Measurements from ENCODE around the gene NPAS4. TPM values are rescaled to one million over a fixed set of nuclear protein-coding genes. Genes with fewer than 3 reads are reported as not detected.
"Not testable (repeated sequence)": the region's sequence is repeated elsewhere in the genome, so short reads cannot be mapped to it uniquely, and the experiment has no call there.

The NPAS4 gene
- total RNA-seq, 1 donor from 2014 or later: 0.61 TPM

DNA sequence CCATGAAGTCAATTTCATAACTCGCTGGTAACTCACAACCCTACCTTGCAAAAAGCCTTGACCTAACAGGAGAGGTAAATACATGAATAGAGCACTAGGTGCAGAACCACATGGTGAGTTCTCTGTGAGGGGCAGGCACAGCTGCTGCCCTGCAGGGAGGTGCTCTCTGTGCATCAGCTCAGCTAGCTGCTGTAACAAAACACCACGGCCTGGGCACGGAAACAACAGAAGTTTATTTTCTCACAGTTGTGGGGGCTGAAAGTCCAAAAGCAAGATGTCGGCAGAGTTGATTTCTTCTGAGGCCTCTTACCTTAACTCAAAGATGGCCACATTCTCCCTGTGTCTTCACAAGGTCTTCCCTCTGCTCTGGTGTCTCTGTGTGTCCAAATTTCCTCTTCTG is 30.8 kb downstream of the NPAS4 start:
- intact Hi-C loops (cut with micrococcal nuclease): no loop called here

DNA sequence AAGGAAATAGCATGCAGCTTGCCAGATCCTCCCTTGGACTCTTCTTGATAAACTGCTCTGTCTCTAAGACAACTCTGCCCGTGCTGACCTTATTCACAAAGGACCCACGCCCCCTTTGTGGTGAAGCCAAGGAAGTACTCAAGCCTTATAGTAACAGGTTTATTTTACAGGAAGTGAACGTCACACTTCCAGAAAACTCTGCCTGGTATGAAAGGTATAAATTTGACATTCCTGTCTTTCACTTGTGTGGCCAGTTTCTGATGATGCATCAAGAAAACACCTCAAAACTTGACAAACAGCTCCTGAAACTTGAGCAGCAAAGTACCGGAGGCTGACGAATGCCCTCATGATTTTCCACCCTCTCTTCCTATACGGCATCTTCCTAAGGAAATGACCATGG is 33.4 kb downstream of the NPAS4 start:
- intact Hi-C loops (cut with micrococcal nuclease): no loop called here

- intact Hi-C loops (cut with micrococcal nuclease): no loop called here
These were observed 34.0 kb downstream of the NPAS4 start for GRCh38 chr11:66454828-66455227.

DNA sequence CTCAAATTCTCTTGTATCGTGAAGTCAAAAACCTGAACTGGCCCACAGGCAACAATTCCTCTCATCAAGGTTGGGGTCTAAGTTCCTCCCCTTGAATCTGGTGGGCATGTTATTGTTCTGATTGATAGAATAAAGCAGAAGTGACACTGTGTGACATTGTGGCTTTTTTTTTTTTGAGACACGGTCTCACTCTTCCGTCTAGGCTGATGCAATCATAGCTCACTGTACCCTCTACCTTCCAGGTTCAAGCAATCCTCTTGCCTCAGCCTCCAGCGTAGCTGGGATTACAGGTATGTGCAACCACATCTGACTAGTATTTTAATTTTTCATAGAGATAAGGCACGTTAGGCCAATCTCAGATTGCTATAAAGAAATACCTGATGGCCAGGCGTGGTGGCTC is 37.0 kb downstream of the NPAS4 start:
- intact Hi-C loops (cut with micrococcal nuclease): no loop called here

DNA sequence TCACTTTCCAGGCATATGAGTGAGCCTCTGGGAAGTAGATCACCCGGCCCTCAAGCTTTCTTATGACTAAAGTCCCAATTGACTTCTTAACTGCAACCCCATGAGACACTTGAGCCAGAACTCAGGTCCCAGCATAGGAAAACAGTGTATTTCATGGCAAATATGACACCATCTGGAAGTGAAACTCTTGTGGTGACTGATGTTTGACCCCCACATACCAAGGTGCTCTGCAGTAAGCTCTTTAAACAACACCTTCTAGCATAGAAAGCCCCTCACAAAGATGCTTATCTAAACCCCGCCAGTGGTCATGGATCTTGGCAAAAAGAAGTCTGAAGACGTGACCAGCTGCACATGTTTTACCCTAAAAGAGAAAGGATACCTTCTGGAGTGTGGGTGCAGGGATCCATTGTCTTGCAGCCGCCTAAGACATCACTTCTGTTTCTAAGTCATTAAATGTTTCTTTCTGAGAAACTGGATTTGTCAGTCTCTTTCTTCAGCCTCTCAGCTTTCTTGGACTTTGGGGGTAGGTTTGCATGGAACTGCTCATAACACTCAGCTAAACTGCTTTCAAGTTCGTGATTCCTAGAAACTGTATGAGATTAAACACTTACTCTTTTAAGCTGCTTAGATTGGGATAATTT is 38.4 kb downstream of the NPAS4 start:
- intact Hi-C loops (cut with micrococcal nuclease): no loop called here

GRCh38 chr11:66462010-66462409 is 41.2 kb downstream of the NPAS4 start:
- intact Hi-C loops (cut with micrococcal nuclease): no loop called here

DNA sequence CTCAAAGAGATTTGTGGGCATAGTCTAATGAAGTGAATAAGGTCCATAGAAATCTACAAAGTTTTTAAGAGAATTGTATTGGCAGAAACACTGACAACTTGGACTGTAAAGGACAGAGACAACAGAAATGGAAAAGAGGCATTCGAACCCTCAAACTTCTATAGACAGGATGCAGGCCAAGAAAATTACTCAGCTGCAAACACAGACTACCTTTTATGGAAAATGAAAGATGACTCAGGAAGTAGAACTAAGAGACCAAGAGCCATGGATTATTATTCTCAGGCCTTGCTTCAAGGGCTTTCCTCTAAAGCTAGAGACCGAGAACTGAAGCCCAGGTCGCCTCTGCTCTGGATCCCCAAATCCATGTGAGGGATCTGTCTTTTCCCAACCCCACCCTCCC is 42.1 kb downstream of the NPAS4 start:
- intact Hi-C loops (cut with micrococcal nuclease): no loop called here

GRCh38 chr11:66464116-66464515 is 43.3 kb downstream of the NPAS4 start:
- intact Hi-C loops (cut with micrococcal nuclease): not testable (repeated sequence)

DNA sequence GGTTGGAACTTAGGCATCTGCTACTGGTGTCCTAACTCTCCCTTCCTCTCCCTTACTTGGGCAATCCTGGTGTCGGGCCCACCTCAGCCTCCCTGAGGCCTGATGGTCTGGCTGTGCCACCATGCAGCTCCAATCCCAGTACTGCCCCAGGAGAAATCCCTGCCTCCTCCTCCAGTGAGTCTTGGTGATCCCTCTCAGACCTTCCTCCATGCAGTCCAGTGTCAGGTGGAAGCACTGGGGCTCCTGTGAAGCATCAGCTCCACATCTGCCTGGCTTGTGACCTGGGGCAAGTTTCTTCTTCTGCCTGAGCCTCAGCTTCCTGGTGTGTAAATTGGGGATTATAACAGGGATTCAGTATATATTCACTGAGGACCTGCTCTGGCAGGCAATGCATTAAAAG is 44.1 kb downstream of the NPAS4 start:
- intact Hi-C loops (cut with micrococcal nuclease): no loop called here

DNA sequence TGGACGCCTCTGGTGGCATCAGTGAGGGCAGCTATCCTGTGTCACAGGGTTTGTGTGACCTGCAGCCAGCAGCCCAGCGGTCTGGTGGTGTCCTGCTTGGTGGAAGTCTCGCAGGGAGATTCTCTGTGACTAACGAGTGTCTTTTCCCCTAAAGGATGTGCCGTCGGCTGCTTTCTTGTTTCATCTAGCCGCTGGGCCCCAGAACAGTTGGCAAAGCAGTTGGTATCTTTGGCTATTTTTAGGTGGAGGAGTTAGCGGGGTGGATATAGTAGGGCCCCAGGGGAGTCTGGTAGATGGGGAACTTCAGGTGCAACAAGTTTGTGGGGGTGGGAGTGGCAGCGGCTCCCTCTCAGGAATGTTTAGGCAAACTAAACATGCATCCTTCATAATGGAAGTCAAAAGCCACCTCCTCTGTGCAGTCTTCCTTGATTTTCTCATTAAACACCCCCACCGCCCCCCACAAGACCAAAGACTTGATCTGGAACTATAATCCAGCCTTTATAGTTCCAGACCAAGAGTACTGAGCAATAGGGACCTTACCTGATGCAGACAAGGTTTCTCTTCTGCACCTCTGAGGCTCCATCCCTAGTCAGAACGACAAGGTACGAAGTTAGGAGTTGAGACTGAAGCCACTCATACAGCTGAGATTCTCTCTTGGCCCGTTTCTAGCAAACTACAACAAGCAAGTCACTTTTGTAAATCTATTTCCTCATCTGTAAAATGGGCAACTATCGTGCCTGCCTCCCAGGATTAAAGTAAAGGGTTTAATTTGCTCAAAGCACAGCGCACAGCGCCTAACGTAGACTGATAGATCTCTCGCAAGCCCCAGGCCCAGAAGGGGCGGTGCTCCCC is 44.8 kb downstream of the NPAS4 start:
- intact Hi-C loops (cut with micrococcal nuclease): loop anchor here (1.0 kb wide), 3 partner anchors 15 to 153 kb away; partner anchors contain the start of gene DPP3

DNA sequence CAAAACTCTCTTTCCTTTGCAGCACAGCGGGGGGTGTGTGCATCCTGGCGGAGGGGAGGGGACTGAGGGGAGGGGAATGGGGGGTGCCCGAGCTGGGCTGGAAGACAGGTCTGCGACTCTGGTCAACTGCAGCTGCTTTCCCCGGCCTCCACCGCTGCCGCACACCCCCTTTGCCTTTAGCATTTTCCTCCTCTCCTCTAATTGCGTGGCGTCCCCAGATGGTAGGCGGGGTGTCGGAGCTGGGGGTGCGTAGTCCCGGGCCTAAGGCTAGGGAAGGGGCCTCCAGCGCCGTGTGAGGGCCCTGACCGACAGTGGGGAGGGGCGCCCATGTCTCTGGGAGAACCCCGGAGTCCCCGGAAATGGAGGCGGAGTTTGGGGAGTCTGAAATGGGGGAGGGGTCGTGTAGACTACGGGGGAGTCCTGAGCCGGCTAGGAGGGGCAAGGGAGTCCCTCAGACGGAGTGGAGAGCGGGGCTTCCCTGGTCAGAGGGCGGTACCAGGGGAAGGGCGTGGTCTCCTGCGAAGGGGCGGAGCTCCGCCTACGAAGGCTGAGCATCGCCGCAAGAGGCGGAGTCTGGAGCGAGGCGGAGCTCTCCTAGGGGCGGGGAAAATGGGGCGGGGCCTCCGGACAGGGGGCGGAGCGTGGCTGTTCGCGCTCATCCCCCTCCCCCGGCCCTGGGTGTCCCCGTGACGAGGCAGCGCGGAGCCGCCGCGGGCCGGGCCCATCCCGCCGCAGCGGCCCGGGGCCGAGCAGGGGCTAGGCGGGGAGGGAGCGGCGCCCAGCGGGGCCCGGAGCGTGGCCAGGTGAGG is 45.6 kb downstream of the NPAS4 start, which contains the start of gene PELI3:
Gene PELI3 (plus strand): TSS at position 681 of the 809 bp plus-strand sequence. CDS start 1,224 bp downstream, outside the sequence.
- intact Hi-C loops (cut with micrococcal nuclease): loop anchor here (1.0 kb wide), 3 partner anchors 14 to 154 kb away; partner anchors contain the start of gene DPP3

DNA sequence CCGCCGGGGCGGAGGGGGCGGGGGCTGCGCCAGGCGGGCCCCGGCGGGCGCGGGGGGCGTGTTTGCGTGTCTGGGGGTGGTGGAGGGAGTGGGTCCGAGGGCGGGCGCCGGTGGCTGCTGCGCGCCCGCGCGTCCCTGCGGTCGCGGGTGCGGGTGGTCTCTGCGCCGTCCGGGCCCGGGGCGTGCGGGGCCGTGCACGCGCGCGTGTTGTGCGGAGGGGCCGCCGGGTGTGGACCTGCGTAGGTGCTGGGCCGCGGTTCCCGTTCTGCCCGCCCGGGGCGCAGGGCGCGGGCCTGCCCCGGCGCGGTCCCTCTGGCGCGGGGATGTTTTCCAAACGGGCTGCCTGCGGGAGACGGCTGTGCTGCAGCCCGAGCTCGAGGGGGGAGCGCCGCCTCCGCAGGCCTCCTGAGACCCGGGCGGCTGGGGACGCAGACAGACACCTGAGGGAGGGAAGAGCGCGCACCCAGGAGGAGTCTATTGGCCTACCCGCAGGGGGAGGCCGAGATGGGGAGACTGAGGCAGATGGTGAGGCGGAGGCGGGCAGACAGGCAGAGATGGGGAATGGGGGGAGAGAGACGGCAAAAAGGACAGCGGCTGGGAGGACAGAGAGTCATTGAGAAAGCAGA is 46.3 kb downstream of the NPAS4 start:
- intact Hi-C loops (cut with micrococcal nuclease): no loop called here

GRCh38 chr11:66467756-66468155 is 46.9 kb downstream of the NPAS4 start:
- intact Hi-C loops (cut with micrococcal nuclease): no loop called here

DNA sequence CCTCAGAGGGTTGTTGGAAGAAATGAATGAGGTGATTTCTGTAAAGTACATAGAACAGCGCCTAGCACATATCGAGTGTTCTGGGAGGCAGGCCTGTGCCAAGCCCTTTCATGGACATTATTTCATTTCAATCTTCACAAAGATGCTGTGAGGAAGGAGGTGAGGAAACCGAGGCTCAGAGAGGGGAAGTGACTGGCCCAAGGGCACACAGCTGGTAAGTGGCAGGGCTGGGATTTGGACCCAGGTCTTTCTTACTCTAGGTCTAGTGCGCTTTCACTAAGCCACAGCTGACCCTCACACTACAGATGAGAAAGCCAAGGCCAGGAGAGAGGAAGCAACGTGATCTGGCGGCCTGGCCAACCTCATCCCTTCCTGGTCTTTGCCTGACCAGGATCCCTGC is 47.9 kb downstream of the NPAS4 start:
- intact Hi-C loops (cut with micrococcal nuclease): no loop called here

GRCh38 chr11:66469441-66469840 is 48.6 kb downstream of the NPAS4 start:
- intact Hi-C loops (cut with micrococcal nuclease): no loop called here

DNA sequence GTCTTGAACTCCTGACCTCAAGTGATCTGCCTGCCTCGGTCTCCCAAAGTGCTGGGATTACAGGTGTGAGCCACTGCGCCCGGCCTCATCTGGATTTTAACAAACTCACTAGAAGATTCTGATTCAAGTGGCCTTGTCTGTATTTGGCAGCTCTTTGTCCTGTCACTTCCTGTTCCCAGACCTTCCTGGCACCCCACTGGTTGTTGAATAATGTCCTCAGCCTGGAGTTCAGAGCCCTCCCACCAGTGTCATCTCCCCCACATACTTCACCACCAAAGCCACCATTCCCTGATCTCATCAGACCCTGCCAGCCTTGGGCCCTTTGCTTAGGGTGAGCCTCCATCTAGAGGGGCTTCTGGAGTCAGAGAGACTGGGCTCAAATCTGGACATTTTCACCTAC is 49.2 kb downstream of the NPAS4 start:
- intact Hi-C loops (cut with micrococcal nuclease): no loop called here

DNA sequence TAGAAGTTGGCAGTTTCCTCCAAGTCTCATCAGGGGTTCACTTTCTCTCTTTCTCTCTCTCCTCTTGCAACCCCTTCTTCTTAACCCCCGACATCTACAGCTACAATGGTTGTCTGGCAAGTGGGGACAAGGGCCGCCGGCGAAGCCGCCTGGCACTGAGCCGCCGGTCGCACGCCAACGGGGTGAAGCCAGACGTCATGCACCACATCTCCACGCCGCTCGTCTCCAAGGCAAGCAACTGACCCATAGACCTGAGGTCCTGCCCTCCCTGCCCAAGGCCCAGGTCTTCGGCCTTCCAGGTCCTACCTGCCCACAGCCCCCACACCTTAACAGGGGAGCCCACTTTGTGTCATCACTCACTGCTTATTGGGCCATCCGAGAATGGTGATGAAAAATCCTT is 50.3 kb downstream of the NPAS4 start:
- intact Hi-C loops (cut with micrococcal nuclease): no loop called here

DNA sequence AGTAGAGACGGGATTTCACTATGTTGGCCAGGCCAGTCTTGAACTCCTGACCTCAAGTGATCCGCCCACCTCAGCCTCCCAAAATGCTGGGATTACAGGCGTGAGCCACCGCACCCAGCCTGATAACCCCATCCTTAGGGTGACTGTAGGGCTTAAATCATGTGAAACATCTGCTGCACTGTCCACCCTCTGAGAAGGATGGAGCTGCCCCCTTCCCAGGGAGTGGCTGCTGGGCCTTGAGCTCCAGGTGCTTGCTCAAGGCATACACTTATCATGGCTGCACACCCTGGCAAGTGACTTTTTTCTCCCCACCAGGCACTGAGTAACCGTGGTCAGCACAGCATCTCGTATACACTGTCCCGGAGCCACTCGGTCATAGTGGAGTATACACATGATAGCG is 51.2 kb downstream of the NPAS4 start:
- intact Hi-C loops (cut with micrococcal nuclease): no loop called here

GRCh38 chr11:66473167-66473566 is 52.3 kb downstream of the NPAS4 start:
- intact Hi-C loops (cut with micrococcal nuclease): no loop called here

DNA sequence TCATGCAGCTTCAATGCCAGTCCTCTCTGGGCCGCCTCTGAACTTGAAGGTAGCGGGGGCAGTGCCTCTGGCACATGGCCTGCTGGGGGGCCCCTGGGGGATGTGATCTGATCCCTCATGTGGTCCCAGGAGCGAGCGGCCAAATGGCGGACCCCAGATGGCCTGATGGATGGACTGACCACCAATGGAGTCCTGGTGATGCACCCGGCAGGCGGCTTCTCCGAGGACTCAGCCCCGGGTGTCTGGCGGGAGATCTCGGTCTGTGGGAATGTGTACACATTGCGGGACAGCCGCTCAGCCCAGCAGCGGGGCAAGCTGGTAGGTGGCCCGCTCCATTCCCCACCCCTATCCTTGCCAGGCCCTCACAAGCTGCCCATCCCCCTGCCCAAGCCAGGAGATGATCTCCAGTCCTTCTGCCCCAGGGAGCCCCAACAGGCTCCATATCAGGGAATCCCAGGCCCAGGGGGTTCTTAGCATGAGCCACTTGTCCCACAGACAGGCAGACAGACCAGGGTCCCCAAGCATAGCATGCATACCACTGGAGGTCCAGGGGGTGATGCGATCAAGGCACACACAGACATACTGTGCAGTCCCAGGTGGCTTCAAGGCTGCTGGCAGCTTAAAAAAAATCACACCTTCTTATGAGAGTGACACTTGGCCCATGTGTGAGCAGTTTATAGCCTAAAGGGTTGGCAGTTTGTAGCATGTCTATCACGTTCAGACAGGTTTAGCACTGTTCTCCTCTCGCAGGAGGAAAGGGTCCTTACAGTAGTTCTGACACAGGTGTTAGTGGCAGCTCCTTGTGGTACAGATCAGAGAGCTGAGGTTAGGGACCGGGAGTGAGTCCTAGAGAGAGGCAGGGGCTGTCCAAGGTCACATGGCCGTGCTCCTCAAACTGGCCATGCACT is 53.0 kb downstream of the NPAS4 start:
- intact Hi-C loops (cut with micrococcal nuclease): no loop called here

All from T-helper 2 cell treated with Interferon-gamma antibody and Interleukin-4, amounts not matched to agents 100 ng/mL and 5 ng/mL, for 36 hours (primary cell).